Measurements from ENCODE around the gene MIAT.
"Not testable (repeated sequence)": the region's sequence is repeated elsewhere in the genome, so short reads cannot be mapped to it uniquely, and the experiment has no call there.

MIAT gene

DNA sequence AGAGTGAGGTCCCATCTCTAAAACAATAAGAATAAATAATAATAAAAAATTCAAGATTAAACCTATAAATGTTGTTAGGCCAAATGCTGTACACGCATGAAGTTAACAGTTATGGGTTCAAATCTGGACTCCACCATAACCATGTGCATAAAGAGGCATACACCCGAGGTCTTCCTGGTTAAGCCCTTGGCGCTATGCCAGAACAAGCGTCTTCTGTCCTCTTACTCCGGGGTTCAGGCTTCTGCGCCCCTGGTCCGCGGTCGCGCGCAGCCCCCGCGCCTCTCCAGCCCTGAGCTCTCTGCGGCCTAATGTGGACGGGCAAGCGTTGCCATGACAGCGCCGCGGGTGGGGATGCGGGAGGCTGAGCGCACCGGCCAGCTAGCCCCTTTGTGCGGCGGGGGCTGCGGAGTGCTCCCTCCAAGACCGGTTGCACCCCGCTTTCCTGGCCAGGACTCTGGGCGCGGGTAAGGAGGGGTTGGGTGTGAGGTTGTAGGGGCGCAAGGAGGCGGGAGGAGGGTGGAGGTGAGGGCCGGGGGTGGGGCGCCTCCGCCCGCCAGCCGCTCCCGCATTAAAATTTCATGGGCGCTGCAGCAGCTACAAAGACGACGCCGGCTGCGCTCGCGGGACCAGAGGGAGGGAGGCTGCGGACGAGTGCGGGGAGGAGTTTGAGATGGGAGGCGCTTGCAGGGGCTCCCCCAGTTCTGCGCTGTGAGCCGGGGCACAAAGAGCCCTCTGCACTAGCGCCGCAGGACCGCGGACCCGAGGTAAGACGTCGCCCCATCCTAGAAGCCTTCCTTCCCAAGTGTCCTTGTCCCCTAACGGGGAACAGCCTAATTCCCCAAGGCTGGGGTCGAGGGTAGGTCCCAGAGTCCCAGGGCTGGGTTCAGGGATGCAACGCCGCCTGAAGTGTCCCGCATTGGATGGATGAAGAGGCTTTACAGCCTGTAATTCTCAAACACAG, at the start of gene MIAT:
Gene MIAT (plus strand): TSS at position 698 of the 961 bp plus-strand sequence.
- peak; percentile 63 for DNase-seq

DNA sequence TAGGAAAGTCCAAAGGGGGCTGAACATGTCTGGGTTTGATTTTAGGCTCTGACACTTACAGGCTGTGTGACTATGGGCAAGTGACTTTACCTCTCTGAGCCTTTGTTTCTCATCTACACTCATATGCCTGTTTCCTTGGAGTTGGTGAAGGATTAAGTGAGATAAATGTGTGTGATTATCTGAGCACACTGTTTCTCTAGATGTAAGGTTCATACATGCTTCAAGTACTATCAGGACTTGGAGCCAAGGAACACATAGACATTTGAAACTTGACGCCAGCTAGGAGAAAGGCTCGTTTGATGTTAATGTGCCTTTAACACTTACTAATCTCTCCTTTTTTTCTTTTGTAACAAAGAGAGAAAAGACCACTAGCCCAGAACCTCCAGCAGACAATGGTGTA, 49.3 kb upstream of the MIAT start:
- no peak for DNase-seq

DNA sequence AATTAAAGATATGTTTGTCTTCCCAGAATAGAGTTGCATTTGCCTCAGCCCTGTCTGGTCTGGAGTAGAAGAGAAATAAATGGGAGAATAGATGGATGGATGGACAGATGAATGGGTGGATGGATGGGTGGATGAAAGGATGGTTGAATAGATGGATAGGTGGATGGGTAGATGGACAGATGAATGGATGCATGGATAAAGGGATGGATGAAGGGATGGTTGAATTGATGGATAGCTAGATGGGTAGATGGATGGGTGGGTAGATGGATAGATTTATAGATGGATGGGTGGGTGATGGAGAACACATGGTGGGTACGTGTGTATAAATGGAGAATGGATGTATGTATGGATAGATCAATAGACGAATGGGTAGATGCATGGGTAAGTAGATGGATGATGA, 48.1 kb upstream of the MIAT start:
- DNase-seq = no peak

DNA sequence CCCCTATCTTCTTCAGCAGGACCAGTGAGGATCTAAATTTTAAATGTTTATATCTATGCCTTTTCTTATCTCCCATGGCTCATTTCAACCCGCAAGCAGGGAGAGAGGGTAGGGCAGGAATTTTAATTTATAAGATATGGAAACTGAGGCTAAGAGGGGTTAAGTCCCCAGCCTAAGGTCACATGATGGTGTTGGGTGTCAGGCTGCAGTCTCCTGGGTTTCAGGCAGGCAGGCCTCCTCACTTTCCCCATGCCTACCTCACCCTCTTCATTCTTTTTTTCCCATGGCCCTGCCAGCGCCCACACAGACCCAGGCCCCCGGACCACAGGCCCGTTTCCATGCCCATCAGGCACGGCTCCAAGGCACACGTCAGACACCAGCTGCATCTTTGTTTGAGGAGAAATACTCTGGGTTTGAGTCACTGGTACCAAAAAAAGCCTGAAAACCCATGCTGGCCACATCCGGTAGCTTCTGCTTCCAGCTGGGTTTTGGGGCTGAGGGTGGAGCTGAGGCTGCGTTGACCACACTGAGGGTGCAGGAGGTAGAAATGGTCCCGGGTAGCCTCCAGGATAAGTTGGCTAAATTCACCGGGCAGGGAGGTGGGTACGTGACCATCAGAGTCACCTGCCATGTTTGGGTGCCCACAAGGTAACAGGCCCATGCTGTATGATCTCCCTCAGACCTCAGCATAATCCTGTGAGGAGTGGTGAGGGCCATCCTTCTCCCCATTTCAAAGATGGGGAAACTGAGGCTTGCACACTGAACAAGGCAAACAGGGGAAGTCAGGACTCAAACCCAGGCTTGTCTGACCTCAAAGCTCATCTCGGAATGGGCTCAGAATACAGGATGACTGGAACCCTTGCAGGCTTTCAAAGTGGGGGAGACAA, 47.1 kb upstream of the MIAT start:
- peak; percentile 4 for DNase-seq

DNA sequence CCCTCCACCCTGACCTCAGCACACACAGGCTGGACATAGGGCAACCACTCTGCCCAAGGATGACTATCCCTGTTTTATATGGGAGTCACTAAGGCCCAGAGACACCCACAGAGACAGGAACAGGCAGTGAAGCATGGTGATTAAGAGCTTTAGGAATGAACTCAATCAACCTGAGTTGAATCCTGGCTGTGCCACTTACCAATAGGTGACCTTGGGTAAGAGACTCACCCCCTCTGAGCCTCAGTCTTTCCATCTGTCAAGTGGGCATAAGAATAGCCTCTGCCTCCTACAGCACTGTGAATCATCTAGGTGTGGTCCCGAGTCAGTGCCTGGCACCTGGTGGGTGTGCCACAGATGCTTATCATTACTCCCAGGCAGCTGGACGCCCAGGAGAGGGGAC, 46.4 kb upstream of the MIAT start:
- no peak for DNase-seq

DNA sequence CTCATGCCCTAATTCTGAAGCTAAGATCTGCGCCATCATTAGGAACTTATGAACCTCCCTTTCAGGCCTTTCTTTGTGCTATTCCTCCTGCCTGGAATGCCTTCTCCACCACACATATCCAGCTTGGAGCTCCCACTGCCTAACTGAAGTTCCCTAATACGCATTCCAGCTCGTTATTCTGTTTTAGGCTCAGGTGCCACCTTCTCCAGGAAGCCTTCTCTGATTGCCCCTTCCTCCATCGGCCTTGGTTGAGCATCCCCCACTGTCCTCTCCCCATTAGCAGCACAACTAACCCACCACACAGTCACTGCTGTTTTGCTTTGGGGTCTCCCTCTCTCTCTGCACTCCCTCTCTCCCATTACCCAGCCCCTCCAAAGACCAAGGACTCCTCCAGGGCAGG, 44.7 kb upstream of the MIAT start:
- no peak for DNase-seq

DNA sequence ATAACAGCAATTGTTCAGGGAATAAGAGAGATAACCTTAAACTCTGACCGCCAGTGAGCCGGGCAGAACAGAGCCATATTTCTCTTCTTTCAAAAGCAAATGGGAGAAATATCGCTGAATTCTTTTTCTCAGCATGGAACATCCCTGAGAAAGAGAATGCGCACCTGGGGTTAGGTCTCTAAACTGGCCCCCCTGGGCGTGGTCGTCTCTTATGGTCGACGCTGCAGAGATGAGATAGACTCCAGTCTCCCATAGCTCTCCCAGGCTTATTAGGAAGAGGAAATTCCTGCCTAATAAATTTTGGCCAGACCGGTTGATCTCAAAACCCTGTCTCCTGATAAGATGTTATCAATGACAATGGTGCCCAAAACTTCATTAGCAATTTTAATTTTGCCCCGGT, 43.6 kb upstream of the MIAT start:
- not testable (repeated sequence) for DNase-seq

DNA sequence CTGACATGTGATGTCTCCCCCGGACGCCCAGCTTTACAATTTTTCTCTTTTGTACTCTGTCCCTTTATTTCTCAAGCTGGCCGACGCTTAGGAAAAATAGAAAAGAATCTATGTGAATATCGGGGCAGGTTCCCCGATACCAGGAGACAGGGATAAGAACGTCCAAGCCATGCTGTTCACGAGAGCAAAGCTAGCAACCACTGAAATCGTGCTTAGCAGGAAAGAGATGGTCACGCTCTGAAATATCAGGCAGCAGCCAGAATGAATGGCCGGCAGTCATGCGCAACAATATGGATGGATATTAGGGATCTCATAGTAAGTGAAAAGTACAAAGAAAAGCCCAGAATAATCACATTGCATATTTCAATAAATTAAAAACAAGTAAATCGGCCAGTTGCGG, 43.1 kb upstream of the MIAT start:
- no peak for DNase-seq

DNA sequence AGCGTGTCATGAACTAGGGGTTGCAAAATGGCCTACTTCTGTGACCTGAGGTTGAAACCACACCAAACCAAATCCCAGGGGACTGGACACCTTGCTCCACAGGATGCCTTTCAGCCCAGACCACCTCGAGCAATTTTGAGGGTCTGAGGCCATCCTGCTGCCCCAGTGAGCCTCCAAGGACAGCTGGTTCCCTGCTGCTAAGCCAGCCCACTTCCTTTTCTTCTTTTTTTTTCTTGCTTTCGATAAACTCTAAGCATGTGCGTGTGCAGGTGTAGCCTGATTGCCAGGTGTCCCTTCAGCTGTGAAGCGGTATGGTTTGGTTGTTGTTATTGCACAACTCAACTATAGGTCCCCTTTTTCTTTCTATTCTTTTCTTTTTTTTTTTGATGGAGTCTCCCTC, 42.2 kb upstream of the MIAT start:
- peak; percentile 31 for DNase-seq

DNA sequence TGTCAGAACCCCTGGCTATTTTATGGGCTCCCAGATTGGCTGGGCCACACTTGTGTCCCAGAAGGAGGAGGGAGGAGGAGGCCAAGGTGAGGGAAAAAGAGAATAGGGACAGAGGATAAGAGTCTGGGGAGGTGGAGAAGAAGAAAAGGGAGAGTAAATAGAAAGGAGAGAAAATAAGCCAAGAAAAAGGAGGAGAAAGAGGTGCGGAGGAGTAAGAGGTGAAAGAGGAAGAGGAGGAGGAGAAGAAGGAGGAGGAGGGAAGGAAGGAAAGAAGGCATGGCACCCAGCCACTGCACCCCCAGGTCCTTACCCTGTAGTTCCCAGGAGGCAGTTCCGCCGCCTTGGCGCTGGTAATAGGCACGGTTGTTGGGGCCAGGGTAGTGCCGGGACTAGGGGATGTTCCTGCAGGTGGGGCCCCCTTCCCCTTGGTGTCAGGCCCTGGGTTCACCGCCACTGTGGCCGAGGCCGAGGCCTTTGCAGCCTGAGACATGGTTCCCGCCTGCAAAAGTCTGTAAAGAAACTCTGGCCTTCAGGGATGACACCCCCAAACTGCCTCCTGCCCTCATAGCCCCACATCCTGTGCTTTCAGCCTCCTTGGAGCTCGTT, 41.5 kb upstream of the MIAT start:
- no peak for DNase-seq

DNA sequence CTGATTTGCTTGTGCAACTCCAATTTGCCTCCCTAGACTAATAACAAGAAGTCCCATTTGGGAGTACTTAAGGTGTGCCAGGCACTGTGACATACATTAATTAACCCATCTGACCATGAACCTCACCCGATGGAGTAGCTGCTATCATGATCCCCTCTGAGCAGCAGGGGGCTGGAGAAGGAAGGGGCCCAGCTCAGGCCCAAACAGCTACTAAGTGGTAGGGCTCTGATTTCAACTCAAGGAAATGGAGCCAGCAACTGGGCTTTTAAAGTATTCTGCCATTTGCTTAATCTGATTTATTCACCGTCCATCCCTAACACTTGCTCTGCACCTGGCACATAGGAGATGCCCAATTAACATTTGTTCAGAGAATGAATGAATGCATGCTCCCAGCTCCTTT, 40.7 kb upstream of the MIAT start:
- no peak for DNase-seq

DNA sequence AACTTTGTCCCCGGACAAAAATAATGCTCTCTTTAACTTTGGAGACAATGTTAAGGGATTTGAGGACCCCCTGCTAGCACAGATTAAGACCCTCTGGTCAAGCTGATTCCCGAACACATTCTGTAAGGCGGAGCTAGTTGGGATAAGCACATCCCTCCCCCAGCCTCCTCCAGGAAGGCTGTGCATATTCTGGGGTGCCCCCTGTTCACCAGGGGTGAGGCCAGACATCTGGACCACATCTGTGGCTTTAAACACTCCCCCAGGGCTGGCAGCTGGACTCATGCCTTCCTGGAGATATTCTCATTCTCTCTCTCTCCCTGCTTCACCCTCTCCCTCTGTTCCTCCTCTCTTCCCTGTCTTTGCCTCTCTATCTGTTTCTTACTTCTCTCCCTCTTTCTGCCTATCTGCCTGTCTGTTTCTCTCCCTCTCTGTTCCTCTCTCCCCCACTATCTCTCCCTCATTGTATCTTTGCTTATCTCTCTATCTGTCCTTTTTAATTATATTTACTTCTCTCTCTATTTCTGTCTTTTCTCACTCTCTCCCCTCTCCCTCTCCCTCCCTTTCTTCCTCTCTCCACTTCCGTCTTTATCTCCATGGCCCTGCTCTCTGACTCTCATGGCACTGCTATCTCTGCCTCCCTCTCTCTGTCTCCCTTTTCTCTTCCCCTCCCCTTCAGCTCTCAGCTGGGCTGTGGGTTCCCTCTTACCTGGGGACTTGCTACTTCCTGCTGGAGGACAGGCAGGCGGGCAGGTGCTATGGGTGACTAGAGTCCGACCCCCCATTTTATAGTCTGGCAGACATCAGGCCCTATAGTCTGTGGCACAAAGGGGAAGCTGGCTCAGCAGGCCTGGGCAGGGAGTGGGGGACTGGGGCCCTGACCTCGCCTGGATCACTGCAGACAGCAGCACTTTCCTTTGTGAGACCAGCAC, 39.9 kb upstream of the MIAT start, which contains the start of gene CRYBB1:
Gene CRYBB1 (minus strand): TSS at position 757 of the 929 bp plus-strand sequence. CDS start 1,708 bp downstream, outside the sequence.
- DNase-seq = no peak

DNA sequence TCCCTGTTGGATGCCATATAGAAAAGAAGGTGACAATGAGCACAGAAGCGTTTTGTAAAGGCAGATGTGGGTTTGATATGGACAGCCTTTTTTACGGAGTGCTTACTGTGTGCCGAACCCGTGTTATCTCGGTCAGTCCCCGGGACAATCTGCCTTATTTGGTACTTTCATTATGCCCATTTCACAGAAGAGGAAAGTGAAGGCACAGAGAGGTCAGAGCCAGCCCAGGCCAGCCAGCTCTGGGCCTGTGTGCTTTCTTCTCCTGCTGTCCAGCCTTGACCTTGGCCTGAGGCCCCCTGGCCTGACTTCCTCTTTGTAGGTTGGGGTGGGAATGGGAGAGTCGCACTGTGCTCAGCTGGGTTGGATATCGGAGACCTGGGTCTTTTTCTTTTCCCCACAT, 38.9 kb upstream of the MIAT start:
- DNase-seq = no peak

DNA sequence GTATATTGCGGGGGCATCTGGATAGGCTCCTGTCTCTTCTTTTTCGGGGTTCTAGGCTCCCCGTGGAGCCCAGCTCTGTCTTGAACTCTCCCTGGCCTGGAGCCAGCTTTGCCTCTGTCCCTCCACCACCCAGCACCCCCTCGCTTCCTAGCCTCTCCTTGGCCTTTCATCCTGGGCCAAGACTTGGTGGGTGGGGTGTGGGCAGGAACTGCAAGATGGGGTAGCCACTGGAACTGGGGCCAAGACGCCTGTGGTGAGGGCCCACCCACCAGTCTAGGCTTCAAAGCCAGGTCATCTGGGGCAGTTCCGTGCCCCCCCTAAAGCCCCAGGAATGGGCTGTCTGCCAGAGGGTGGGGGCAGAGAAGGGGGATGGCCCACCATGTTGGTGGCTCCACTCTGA, 37.9 kb upstream of the MIAT start:
- DNase-seq = no peak

DNA sequence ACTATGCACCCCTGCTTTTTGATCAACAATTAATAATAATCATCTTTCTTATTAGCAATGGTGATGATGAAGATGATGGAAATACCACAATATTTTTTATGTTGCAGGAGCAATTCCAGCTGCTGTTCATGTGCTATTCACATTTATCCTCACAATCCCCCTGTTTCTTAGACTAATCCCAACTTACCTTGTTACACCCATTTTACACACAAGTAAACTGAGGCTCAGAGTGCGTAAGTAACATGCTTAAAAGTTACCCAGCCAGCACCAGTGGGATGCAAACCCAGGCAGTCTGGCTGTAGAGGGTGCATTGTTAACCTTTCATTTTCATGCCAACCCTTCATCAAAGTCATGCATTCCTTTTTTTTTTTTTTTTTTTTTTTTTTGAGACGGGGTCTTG, 37.2 kb upstream of the MIAT start:
- DNase-seq = no peak

DNA sequence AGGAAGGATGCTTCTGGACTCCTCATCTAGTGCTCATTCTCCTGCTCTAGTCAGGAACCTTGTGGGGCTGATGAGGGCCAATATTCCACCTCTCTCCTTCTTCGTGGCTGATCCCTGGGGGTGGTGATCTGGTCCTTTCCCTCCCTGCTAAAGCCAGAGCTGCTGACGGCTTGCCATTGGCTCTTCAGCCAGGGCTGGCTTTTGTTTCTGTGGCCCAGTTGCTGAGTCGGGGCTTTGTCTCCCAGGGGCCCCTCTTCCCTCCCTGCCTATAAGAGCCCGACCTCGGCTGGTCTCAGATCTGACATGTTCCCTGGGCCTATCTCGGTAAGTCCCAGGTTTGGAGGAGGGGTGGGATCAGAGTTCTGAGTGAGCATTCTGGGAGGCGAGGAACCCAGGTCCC, 35.7 kb upstream of the MIAT start, which contains the start of gene CRYBA4:
Gene CRYBA4 (plus strand): TSS at position 301 of the 400 bp plus-strand sequence. CDS start 634 bp downstream, outside the sequence.
- no peak for DNase-seq

DNA sequence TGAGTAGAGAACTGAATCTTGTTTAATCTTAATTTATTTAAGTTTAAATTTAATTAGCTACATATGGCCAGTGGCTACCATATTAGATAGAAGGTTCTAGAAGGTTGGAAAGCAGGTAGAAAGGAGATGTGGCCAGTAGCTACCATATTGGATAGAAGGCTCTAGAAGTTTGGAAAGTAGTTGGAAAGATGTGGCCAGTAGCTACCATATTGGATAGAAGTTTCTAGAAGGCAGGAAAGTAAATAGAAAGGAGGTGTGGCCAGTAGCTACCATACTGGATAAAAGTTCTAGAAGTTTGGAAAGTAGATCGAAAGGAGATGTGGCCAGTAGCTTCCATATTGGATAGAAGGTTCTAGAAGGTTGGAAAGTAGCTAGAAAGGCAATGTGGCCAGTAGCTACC, 33.4 kb upstream of the MIAT start:
- no peak for DNase-seq

DNA sequence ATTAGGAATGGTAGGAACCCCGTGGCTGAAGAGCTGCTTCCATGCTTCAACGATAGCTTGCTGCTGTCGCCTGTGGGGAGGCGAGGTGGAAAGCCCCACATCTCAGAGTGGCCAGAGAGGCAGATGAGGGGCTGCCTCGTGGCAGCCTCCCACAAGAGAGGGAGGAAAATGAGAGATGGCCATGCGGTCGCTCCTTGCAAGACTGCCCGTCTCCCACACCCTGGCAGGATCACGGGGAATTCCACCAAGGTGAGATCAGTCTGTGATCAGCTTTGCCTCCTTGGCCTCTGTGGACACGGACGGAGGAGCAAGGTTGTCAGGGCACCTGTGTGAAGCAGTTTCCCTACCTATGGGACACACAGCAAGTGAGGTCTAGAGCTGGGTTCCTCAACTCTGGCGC, 32.6 kb upstream of the MIAT start:
- no peak for DNase-seq

DNA sequence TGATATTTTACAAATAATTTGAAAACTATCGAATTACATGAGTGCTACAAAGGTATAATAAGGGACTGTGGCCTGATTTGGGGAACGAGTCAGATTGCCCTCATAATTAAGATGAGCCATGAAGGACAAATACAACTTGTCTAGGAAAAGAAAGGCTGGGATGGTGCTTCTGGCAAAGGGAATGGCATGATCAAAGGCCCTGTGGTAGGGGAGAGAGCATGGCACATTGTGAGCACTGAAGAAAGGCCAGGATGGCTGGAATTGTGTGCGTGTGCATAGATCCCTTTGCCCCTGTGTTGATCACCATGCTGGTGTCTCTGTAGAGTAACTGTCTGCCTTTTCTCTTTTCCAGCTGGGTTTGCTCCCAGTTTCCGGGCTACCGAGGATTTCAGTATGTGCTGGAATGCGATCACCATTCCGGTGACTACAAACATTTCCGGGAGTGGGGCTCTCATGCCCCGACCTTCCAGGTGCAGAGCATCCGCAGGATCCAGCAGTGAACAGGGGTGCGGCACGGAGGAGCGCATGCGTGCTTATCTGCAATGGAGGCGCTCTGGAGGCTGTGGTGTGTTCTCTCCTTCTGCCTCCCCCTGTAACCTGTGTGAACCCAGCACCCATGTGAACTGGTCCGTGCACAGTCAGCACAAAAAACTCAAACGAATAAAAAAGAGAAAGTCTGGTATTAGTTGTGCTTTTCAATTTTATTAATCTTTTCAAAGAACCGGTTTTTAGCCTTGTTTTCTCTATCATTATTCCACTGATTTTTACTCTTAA, 27.2 kb upstream of the MIAT start:
- no peak for DNase-seq

DNA sequence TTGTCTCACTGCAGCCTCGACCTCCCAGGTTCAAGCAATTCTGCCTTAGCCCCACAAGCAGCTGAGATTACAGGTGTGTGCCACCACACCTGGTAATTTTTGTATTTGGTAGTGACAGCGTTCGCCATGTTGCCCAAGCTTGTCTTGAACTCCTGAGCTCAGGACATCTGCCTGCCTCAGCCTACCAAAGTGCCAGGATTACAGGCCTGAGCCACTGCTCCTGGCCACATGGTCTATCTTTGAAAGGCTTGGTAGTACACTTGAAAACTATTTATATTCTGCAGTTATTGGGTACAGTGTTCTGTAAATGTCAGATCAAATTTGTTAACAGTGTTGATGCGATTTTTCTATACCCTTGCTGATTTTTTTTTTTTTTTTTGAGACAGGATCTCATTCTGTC, 26.1 kb upstream of the MIAT start:
- no peak for DNase-seq

All from DMS53 (cell line).